Calu3 (cell line): ENCODE data around the gene KIAA1614. TPM values are rescaled to one million over a fixed set of nuclear protein-coding genes. Genes with fewer than 3 reads are reported as not detected.

Experiments used
- BruUV-seq: library from RNA; stranded (reverse); fragments of 400-500 nt; replicated peaks from 2 replicates; lab custom pipeline; 2021; lab: Mats Ljungman, UMichigan
- CTCF ChIA-PET: fragments of 300-600 bp; sonication (Branson Sonifier 250); formaldehyde crosslinking; loops from one replicate; lab custom pipeline; 2022; ENCODE audit warnings: antibody characterized with exemption; lab: Charles Lee
- DNase-seq: peaks from one replicate; pipeline ENCODE4 v3.0.0; 2022
- H3K27ac Mint-ChIP-seq: one replicate; pipeline ENCODE4 v1.8.0; 2022; ENCODE audit warnings: mixed read lengths; ENCODE audit not compliant: unreplicated experiment
- H3K27me3 Mint-ChIP-seq: one replicate; pipeline ENCODE4 v1.8.0; 2022; ENCODE audit warnings: mixed read lengths; ENCODE audit not compliant: unreplicated experiment
- H3K36me3 Mint-ChIP-seq: one replicate; pipeline ENCODE4 v1.8.0; 2022; ENCODE audit warnings: mild to moderate bottlenecking, moderate library complexity, mixed read lengths; ENCODE audit not compliant: insufficient read depth, unreplicated experiment
- H3K4me1 Mint-ChIP-seq: one replicate; pipeline ENCODE4 v1.8.0; 2022; ENCODE audit warnings: mild to moderate bottlenecking, low read depth, mixed read lengths; ENCODE audit not compliant: unreplicated experiment
- H3K4me3 Mint-ChIP-seq: one replicate; pipeline ENCODE4 v1.8.0; 2022; ENCODE audit warnings: mild to moderate bottlenecking, low read depth, moderate library complexity, mixed read lengths; ENCODE audit not compliant: unreplicated experiment
- H3K9me3 Mint-ChIP-seq: one replicate; pipeline ENCODE4 v1.8.0; 2022; ENCODE audit warnings: low read depth, mixed read lengths; ENCODE audit not compliant: unreplicated experiment
- CTCF ChIP-seq: fragments of 200-600 bp; IDR thresholded peaks from one replicate; pipeline ENCODE4 v1.8.0; 2022; ENCODE audit warnings: antibody characterized with exemption; ENCODE audit not compliant: unreplicated experiment
- intact Hi-C: fragments of 100-400 bp; cut with micrococcal nuclease; formaldehyde crosslinking; loops from one replicate; pipeline ENCODE4 v1.10.0; 2022; ENCODE audit not compliant: unreplicated experiment
- total RNA-seq: library from RNA; stranded (reverse); gene quantifications from 2 replicates; pipeline ENCODE4 v1.2.3, GENCODE V29; 2022

The KIAA1614 gene
- total RNA-seq, 1 experiment from 2014 or later, result 0.19 TPM

GRCh38 chr1:180889325-180889724, 23.4 kb upstream of the KIAA1614 start:
- no peaks in the 10 kb centered on the region for H3K27me3 Mint-ChIP-seq
- CTCF ChIA-PET, result no interaction called here
- H3K9me3 Mint-ChIP-seq, result no peaks in the 10 kb centered on the region

DNA sequence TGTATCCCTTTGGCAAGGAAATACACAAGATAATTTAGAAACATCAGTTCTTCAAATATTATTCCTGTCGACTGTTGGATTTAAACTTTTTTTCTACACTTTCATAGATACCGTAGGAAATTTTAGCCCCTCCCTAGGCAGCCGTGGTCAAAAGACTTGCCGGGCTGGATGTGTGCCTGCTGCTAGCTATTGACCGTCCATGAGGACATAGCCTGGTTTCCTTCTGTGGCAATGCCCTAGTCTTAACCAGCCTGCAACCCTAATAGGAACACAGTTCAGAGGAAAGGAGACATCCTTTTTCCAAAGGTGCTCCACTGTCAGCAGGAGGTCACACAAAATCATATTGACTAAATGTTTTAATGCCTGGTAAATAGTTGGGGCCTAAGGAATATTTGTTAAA, 20.4 kb upstream of the KIAA1614 start:
- Mint-ChIP-seq H3K4me3 (no peak overlapping the region), H3K27me3 (no peaks in the 10 kb centered on the region), H3K4me1 (no peaks in the 10 kb centered on the region), H3K36me3 (no peaks in the 10 kb centered on the region), H3K27ac (no peak overlapping the region), H3K9me3 (no peaks in the 10 kb centered on the region)
- TF ChIP-seq CTCF, result no peak
- BruUV-seq, result no TSS peak
- CTCF ChIA-PET, result no interaction called here
- intact Hi-C loops, result no loop called here
- DNase-seq, result no peak

More at GRCh38 chr1:180889325-180889724, 23.4 kb upstream of the KIAA1614 start:
- H3K4me3 Mint-ChIP-seq, result no peak overlapping the region
- TF ChIP-seq CTCF, result no peak
- no peak overlapping the region for H3K27ac Mint-ChIP-seq
- no peaks in the 10 kb centered on the region for H3K36me3 Mint-ChIP-seq
- H3K4me1 Mint-ChIP-seq, result no peaks in the 10 kb centered on the region
- DNase-seq, result no peak
- intact Hi-C loops, result no loop called here
- BruUV-seq, result no TSS peak

GRCh38 chr1:180892675-180893074, 20.0 kb upstream of the KIAA1614 start:
- H3K36me3 Mint-ChIP-seq, result no peaks in the 10 kb centered on the region
- H3K4me3 Mint-ChIP-seq, result no peak overlapping the region
- intact Hi-C loops, result no loop called here
- BruUV-seq, result no TSS peak
- DNase-seq, result no peak
- H3K9me3 Mint-ChIP-seq, result no peaks in the 10 kb centered on the region
- no peak for TF ChIP-seq CTCF
- H3K27ac Mint-ChIP-seq, result no peak overlapping the region
- no peaks in the 10 kb centered on the region for H3K4me1 Mint-ChIP-seq
- no peaks in the 10 kb centered on the region for H3K27me3 Mint-ChIP-seq
- CTCF ChIA-PET, result no interaction called here

GRCh38 chr1:180893614-180894013, 19.1 kb upstream of the KIAA1614 start:
- CTCF ChIA-PET, result no interaction called here
- Mint-ChIP-seq H3K4me1 (no peaks in the 10 kb centered on the region), H3K4me3 (no peak overlapping the region), H3K9me3 (no peaks in the 10 kb centered on the region), H3K36me3 (no peaks in the 10 kb centered on the region), H3K27ac (no peak overlapping the region), H3K27me3 (no peaks in the 10 kb centered on the region)
- TF ChIP-seq CTCF, result no peak
- no TSS peak for BruUV-seq
- intact Hi-C loops, result no loop called here
- no peak for DNase-seq
